Measurements from ENCODE around the gene TPPP2. TPM values are rescaled to one million over a fixed set of nuclear protein-coding genes. Genes with fewer than 3 reads are reported as not detected.

Gene TPPP2
- total RNA-seq, 1 experiment from 2014 or later, result 0.35 TPM

GRCh38 chr14:21069388-21070082, 39.5 kb downstream of the TPPP2 start (continued):
- TF ChIP-seq, protein P1, sequence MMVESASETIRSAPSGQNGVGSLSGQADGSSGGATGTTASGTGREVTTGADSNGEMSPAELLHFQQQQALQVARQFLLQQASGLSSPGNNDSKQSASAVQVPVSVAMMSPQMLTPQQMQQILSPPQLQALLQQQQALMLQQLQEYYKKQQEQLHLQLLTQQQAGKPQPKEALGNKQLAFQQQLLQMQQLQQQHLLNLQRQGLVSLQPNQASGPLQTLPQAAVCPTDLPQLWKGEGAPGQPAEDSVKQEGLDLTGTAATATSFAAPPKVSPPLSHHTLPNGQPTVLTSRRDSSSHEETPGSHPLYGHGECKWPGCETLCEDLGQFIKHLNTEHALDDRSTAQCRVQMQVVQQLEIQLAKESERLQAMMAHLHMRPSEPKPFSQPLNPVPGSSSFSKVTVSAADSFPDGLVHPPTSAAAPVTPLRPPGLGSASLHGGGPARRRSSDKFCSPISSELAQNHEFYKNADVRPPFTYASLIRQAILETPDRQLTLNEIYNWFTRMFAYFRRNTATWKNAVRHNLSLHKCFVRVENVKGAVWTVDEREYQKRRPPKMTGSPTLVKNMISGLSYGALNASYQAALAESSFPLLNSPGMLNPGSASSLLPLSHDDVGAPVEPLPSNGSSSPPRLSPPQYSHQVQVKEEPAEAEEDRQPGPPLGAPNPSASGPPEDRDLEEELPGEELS (CRISPR knock-in tag; IDR thresholded peaks at IDR 0.05), result no peak
- TF ChIP-seq KAT7 (CRISPR knock-in tag; IDR thresholded peaks at IDR 0.05; ENCODE audit: borderline replicate concordance), result no peak
- TF ChIP-seq, protein P2, sequence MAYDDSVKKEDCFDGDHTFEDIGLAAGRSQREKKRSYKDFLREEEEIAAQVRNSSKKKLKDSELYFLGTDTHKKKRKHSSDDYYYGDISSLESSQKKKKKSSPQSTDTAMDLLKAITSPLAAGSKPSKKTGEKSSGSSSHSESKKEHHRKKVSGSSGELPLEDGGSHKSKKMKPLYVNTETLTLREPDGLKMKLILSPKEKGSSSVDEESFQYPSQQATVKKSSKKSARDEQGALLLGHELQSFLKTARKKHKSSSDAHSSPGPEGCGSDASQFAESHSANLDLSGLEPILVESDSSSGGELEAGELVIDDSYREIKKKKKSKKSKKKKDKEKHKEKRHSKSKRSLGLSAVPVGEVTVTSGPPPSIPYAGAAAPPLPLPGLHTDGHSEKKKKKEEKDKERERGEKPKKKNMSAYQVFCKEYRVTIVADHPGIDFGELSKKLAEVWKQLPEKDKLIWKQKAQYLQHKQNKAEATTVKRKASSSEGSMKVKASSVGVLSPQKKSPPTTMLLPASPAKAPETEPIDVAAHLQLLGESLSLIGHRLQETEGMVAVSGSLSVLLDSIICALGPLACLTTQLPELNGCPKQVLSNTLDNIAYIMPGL (CRISPR knock-in tag; IDR thresholded peaks at IDR 0.05), result no peak
- TF ChIP-seq SMAD3 (CRISPR knock-in tag; IDR thresholded peaks at IDR 0.05; ENCODE audit: borderline replicate concordance), result no peak
- TF ChIP-seq MYBL2 (CRISPR knock-in tag; IDR thresholded peaks at IDR 0.05), result no peak
- 0 out of 2 replicates have a peak, but pooled peaks have one; percentile 1 for TF ChIP-seq FOXK1 (CRISPR knock-in tag; IDR thresholded peaks at IDR 0.05)
- TF ChIP-seq NR2C2 (CRISPR knock-in tag; IDR thresholded peaks at IDR 0.05), result no peak
- TF ChIP-seq GABPB1 (CRISPR knock-in tag; IDR thresholded peaks at IDR 0.05), result peak; percentile 33; the same call in 1 of the 2 replicates
- no peak for TF ChIP-seq NFE2L1 (CRISPR knock-in tag; IDR thresholded peaks at IDR 0.05)
- TF ChIP-seq ZNF532 (CRISPR knock-in tag; IDR thresholded peaks at IDR 0.05; ENCODE audit: borderline replicate concordance), result no peak
- TF ChIP-seq ZNF219 (CRISPR knock-in tag; IDR thresholded peaks at IDR 0.05; ENCODE audit: borderline replicate concordance), result no peak
- 0 out of 2 replicates have a peak, but pooled peaks have one; percentile 49 for TF ChIP-seq ARID4B (CRISPR knock-in tag; IDR thresholded peaks at IDR 0.05; ENCODE audit: borderline replicate concordance)
- TF ChIP-seq AFF4 (CRISPR knock-in tag; IDR thresholded peaks at IDR 0.05; ENCODE audit: borderline replicate concordance), result no peak
- TF ChIP-seq EMX1 (CRISPR knock-in tag; IDR thresholded peaks at IDR 0.05), result no peak
- no peak for TF ChIP-seq TEAD4 (CRISPR knock-in tag; IDR thresholded peaks at IDR 0.05)
- TF ChIP-seq AR (CRISPR knock-in tag; IDR thresholded peaks at IDR 0.05), result no peak
- no peak for TF ChIP-seq ZNF423 (CRISPR knock-in tag; IDR thresholded peaks at IDR 0.05)
